NCI-H345 treated with DMSO at 0.1 percent for 48 hours (cell line): ENCODE data around the gene TP53AIP1.

Experiments
- DNase-seq: peaks from one replicate; lab custom pipeline; 2025; ENCODE audit not compliant: unreplicated experiment; lab: John Stamatoyannopoulos, UW

TP53AIP1 gene

GRCh38 chr11:128891913-128892398 lies 50.7 kb downstream of the TP53AIP1 start:
- DNase-seq = no peak

- DNase-seq = peak; percentile 37
Measured at GRCh38 chr11:128890543-128891368, 51.9 kb downstream of the TP53AIP1 start, which contains the start of gene KCNJ5. Gene KCNJ5 (plus strand): TSS chr11:128891356. CDS start chr11:128911274, 19,918 bp downstream.

DNA sequence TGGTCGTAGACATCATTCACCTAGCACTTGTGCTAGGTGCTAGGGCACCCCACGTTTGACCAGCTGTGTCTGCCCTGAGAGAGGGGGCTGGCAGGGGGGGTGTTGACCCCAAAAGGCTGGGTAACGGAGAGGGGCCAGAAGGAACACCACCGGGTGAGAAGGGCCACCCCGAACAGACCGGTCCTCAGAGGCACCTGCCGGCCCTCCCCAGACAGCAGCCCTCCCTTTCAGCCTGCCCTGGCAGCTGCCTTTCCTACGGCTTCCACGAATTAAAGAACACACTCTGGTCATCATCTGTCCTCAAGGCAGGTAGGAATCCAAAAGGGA lies 52.5 kb downstream of the TP53AIP1 start:
- DNase-seq = no peak

- DNase-seq = no peak
Measured at GRCh38 chr11:128889657-128890213, 52.9 kb downstream of the TP53AIP1 start.

DNA sequence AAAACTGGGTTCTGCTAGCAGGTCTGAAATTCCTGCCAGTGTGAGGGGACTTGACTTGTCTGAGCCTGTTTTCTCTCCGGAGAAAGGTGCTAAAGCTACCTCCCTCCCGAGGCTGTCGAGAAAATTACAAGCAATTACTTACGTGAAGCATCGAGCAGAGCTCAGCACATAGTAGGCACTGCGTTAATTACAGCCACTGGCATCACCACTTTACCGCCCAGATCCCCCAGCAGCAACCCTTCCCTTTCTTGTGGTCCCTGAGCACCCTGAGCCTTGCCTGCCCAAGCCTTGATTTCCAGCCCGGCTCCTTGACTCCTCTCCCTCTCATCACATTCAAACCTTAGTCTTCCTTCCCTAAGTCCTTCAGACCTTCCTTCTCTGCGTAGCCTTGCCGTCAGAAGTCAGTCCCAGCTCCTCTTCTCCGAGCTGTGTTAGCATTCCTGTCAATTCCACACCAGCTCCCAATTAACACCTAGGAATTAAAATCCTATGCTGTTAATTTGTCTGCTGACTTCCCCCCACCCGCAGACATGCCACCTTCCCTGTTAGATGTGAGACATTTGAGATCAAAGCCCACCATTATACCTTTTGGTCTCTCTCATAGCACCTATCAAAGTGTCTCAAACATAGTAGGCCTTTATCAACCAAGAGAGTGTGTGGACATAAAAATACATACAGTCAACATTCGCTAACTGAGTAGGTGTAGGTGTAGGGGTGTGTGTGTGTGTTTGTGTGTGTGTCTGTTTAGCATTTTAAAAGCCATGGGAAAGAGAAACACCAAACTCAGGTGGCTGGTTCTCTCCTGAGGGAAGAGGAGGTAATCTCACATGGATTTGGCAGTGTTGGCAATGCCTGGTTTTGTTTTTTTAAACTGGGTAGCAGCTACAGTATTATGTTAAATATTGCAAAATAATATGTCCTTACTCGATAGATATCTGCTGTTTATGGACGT lies 54.4 kb downstream of the TP53AIP1 start:
- no peak for DNase-seq

- peak; percentile 4 for DNase-seq
Measured at GRCh38 chr11:128886406-128887124, 56.1 kb downstream of the TP53AIP1 start.
